Progenitor cell of endocrine pancreas (in vitro differentiated cells): ENCODE results near the gene USP10. TPM values are rescaled to one million over a fixed set of nuclear protein-coding genes. Genes with fewer than 3 reads are reported as not detected.
A peak's percentile ranks its signal among the peaks of the same experiment; 100 is the strongest.

Source experiments
- DNase-seq: peaks from one replicate; pipeline ENCODE4 v3.0.0; 2021; ENCODE audit warnings: low spot score; ENCODE audit not compliant: unreplicated experiment
- H3K27ac Mint-ChIP-seq: 2 replicates; pipeline ENCODE4 v1.8.0; 2021; ENCODE audit warnings: mild to moderate bottlenecking, moderate library complexity, mixed read lengths
- H3K27me3 Mint-ChIP-seq: 2 replicates; pipeline ENCODE4 v1.8.0; 2021; ENCODE audit warnings: mixed read lengths
- H3K36me3 Mint-ChIP-seq: 2 replicates; pipeline ENCODE4 v1.8.0; 2022; ENCODE audit warnings: mixed read lengths; ENCODE audit not compliant: insufficient read depth
- H3K4me1 Mint-ChIP-seq: 2 replicates; pipeline ENCODE4 v1.8.0; 2021; ENCODE audit warnings: low read depth, mixed read lengths
- H3K4me3 Mint-ChIP-seq: 2 replicates; pipeline ENCODE4 v1.8.0; 2021; ENCODE audit warnings: low read depth, mild to moderate bottlenecking, moderate library complexity, mixed read lengths
- H3K9me3 Mint-ChIP-seq: 2 replicates; pipeline ENCODE4 v1.8.0; 2021; ENCODE audit warnings: low read depth, mixed read lengths
- CTCF ChIP-seq: fragments of 200-600 bp; sonication (generic); IDR thresholded peaks from one replicate; pipeline ENCODE4 v1.5.0; 2021; ENCODE audit warnings: antibody characterized with exemption, mild to moderate bottlenecking; ENCODE audit not compliant: unreplicated experiment
- total RNA-seq: library from RNA; stranded (reverse); gene quantifications from 2 replicates; pipeline ENCODE4 v1.2.1, GENCODE V29; 2021

USP10 gene
- total RNA-seq, 1 donor from 2014 or later, result 139 TPM

GRCh38 chr16:84716740-84717139 is 16.9 kb downstream of the USP10 start:
- Mint-ChIP-seq H3K4me1 (peaks cover 24% of the 10 kb centered on the region), H3K27ac (peak overlapping the region; percentile 65), H3K4me3 (no peak overlapping the region), H3K9me3 (peaks cover 3% of the 10 kb centered on the region), H3K36me3 (peaks cover 14% of the 10 kb centered on the region), H3K27me3 (no peaks in the 10 kb centered on the region)
- no peak for DNase-seq
- no peak for TF ChIP-seq CTCF

GRCh38 chr16:84717484-84717883 is 17.7 kb downstream of the USP10 start:
- DNase-seq, result no peak
- no peak overlapping the region for H3K27ac Mint-ChIP-seq
- no peak overlapping the region for H3K4me3 Mint-ChIP-seq
- no peak for TF ChIP-seq CTCF
- peaks cover 18% of the 10 kb centered on the region for H3K4me1 Mint-ChIP-seq
- peaks cover 3% of the 10 kb centered on the region for H3K9me3 Mint-ChIP-seq
- H3K36me3 Mint-ChIP-seq, result peaks cover 17% of the 10 kb centered on the region
- no peaks in the 10 kb centered on the region for H3K27me3 Mint-ChIP-seq

DNA sequence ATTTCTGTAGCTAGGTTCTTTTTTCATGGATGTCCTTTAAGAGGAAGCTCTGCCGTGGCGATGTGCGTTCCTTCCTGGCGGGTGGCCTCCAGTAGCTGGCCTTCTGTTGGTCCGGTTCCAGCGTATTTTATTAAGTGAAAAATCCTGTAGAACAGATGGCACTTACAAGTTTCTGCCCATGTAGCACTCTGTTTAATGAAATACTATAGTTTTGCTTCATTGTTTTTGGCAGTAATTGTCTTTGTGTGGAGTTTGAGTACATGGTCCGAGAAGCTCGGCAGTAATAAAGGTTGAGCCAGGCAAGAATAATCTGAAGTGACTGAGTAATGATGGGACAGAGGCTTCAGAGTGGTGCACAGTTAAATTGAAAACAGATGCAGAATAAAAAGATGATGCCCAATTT is 20.4 kb downstream of the USP10 start:
- Mint-ChIP-seq H3K4me1 (peaks cover 18% of the 10 kb centered on the region), H3K36me3 (peaks cover 15% of the 10 kb centered on the region), H3K9me3 (no peaks in the 10 kb centered on the region), H3K27ac (no peak overlapping the region), H3K4me3 (no peak overlapping the region), H3K27me3 (no peaks in the 10 kb centered on the region)
- no peak for TF ChIP-seq CTCF
- no peak for DNase-seq

- DNase-seq, result no peak
- peaks cover 15% of the 10 kb centered on the region for H3K36me3 Mint-ChIP-seq
- TF ChIP-seq CTCF, result no peak
- no peak overlapping the region for H3K4me3 Mint-ChIP-seq
- no peaks in the 10 kb centered on the region for H3K9me3 Mint-ChIP-seq
- peaks cover 34% of the 10 kb centered on the region for H3K4me1 Mint-ChIP-seq
- H3K27ac Mint-ChIP-seq, result peak overlapping the region; percentile 54
- H3K27me3 Mint-ChIP-seq, result no peaks in the 10 kb centered on the region
Measured at GRCh38 chr16:84722068-84722467, 22.3 kb downstream of the USP10 start.

- Mint-ChIP-seq H3K4me1 (peaks cover 43% of the 10 kb centered on the region), H3K27ac (peak overlapping the region; percentile 10), H3K4me3 (no peak overlapping the region), H3K9me3 (no peaks in the 10 kb centered on the region), H3K36me3 (peaks cover 11% of the 10 kb centered on the region), H3K27me3 (no peaks in the 10 kb centered on the region)
- DNase-seq, result no peak
- no peak for TF ChIP-seq CTCF
Measured at GRCh38 chr16:84723906-84724305, 24.1 kb downstream of the USP10 start.
